ENCODE data around the gene PSMC3.

Gene PSMC3

DNA sequence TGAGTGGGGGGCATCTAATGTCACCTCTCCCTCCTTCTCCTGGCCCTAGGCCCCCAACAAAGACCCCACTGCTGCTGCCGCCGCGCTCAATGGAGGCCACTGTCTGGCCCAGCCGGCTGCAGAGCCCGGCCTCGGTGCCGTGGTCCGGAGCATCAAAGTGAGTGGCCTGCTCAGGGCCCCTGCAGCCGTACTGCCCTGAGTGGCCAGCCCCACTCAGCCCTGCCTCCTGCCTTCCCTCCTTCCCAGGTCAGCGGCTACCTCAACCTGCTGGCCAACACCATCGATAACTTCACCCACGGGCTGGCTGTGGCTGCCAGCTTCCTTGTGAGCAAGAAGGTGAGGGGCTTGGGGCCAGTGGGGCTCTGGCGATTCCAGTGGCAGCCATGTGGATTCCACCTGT, 12.9 kb downstream of the PSMC3 start:
- Histone ChIP-seq H3K4me1 (ENCODE audit: control insufficient read depth, low read length) (peaks cover 10% of the 10 kb centered on the region), H3K9me3 (ENCODE audit: control insufficient read depth, insufficient read depth, low read length) (no peaks in the 10 kb centered on the region), H3F3A (ENCODE audit: control insufficient read depth, insufficient read depth) (0 out of 2 replicates have a peak, but pooled peaks cover 2% of the 10 kb centered on the region), H3K9me2 (replicated peaks; ENCODE audit: control insufficient read depth, low read length) (no peaks in the 10 kb centered on the region), H3K4me2 (ENCODE audit: low read length) (no peak overlapping the region), H3K27me3 (ENCODE audit: control insufficient read depth, low read length) (no peaks in the 10 kb centered on the region), H3K36me3 (ENCODE audit: control insufficient read depth, low read length) (peaks cover 17% of the 10 kb centered on the region), H4K20me1 (ENCODE audit: control insufficient read depth, insufficient read depth, low read depth, low read length) (no peaks in the 10 kb centered on the region), H3K4me3 (ENCODE audit: low read length) (no peak overlapping the region), H3K27ac (ENCODE audit: low read depth, low read length) (no peak overlapping the region), H3K79me2 (ENCODE audit: control insufficient read depth, low read length) (no peaks in the 10 kb centered on the region)
- TF ChIP-seq, protein P1, sequence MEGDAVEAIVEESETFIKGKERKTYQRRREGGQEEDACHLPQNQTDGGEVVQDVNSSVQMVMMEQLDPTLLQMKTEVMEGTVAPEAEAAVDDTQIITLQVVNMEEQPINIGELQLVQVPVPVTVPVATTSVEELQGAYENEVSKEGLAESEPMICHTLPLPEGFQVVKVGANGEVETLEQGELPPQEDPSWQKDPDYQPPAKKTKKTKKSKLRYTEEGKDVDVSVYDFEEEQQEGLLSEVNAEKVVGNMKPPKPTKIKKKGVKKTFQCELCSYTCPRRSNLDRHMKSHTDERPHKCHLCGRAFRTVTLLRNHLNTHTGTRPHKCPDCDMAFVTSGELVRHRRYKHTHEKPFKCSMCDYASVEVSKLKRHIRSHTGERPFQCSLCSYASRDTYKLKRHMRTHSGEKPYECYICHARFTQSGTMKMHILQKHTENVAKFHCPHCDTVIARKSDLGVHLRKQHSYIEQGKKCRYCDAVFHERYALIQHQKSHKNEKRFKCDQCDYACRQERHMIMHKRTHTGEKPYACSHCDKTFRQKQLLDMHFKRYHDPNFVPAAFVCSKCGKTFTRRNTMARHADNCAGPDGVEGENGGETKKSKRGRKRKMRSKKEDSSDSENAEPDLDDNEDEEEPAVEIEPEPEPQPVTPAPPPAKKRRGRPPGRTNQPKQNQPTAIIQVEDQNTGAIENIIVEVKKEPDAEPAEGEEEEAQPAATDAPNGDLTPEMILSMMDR (IDR thresholded peaks at IDR 0.05; ENCODE audit: low read depth, low read length, poor library complexity, severe bottlenecking) = no peak
- no peak for TF ChIP-seq EZH2phosphoT487 (IDR thresholded peaks at IDR 0.05; ENCODE audit: borderline replicate concordance, low read length)

DNA sequence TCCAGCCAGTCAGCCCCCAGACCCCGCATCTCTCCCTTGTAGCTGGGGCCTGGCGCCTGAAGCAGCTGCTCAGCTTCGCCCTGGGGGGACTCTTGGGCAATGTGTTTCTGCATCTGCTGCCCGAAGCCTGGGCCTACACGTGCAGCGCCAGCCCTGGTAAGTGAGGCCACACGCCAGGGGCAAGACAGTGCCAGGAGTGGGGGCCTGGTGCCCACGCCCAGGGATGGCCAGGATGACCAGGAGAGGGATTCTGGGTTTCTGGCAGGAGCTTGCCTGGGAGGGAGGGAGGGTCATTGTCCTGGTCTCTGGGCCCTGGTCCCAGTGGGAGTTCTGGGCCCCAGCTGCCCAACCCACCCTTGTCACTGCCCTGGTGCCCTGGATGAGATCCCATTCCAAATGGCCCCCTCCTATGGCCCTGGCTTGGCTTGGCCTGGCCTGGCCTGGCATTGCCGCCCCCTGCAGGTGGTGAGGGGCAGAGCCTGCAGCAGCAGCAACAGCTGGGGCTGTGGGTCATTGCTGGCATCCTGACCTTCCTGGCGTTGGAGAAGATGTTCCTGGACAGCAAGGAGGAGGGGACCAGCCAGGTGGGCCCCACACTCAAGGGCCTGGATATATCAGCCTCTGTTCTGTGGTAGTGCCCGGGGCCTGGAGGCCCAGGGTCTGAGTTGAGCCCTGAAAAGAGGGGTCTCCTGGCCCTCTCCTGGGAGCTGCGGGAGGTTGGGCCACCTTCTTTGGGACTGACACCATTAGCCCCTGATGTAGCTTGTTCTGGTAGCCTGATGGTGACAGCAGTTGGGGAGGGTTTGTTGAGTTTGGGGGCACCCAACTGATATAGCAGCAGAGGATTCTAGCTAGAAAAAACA, 14.1 kb downstream of the PSMC3 start:
- no peak overlapping the region for H3K4me2 ChIP-seq (ENCODE audit: low read length)
- H3F3A ChIP-seq (ENCODE audit: control insufficient read depth, insufficient read depth) = peaks cover 5% of the 10 kb centered on the region
- H3K27ac ChIP-seq (ENCODE audit: low read depth, low read length) = no peak overlapping the region
- H3K9me2 ChIP-seq (replicated peaks; ENCODE audit: control insufficient read depth, low read length) = no peaks in the 10 kb centered on the region
- no peaks in the 10 kb centered on the region for H3K79me2 ChIP-seq (ENCODE audit: control insufficient read depth, low read length)
- no peaks in the 10 kb centered on the region for H4K20me1 ChIP-seq (ENCODE audit: control insufficient read depth, insufficient read depth, low read depth, low read length)
- no peaks in the 10 kb centered on the region for H3K27me3 ChIP-seq (ENCODE audit: control insufficient read depth, low read length)
- H3K36me3 ChIP-seq (ENCODE audit: control insufficient read depth, low read length) = peaks cover 7% of the 10 kb centered on the region; the same call in 1 of the 2 replicates
- no peak for TF ChIP-seq EZH2phosphoT487 (IDR thresholded peaks at IDR 0.05; ENCODE audit: borderline replicate concordance, low read length)
- TF ChIP-seq, protein P1 (IDR thresholded peaks at IDR 0.05; ENCODE audit: low read depth, low read length, poor library complexity, severe bottlenecking) = peak; percentile 97
- no peaks in the 10 kb centered on the region for H3K9me3 ChIP-seq (ENCODE audit: control insufficient read depth, insufficient read depth, low read length)
- no peak overlapping the region for H3K4me3 ChIP-seq (ENCODE audit: low read length)
- peaks cover 18% of the 10 kb centered on the region for H3K4me1 ChIP-seq (ENCODE audit: control insufficient read depth, low read length)

DNA sequence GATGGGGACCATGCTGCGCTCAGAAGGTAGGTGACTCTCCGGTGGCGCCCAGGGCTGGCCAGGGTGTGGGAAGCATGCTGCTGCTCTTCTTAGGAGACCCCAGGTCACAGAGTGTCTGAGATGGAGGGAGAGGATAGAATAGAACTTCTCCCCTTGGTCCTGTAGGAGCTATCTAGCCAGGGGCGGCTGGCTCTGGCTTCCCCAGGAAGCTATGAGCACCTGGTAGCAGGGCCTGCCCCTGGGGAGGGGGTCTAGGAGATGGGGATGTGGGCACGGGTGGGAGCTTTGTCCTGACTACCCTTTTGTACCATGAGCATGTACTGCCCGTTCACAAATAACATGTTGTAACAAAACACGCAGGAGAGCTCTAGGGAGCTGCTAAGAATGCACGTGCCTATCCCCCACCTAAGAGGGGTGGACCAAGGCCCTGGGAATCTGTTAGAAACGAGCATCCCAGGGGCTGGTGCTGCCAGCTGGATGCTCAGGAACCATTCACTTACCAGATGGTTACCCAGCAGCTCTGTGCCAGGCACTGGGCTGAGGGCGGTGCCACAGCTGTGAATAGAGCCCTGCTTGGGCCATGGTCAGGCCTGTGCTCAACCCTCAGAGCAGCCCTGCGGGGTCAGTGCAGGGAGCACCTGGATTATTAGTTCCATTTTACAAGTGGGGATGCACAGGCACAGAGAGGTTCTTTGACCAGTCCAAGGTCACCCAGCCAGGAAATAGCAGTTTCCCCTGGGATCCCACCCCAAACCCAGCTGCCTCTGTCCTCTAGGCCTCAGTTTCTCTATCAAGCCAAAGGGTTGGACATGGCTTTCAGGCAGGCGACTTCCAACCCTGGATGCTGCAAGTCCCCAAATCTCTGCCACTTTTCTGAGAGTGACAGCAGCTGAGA, 15.6 kb downstream of the PSMC3 start:
- H3K4me1 ChIP-seq (ENCODE audit: control insufficient read depth, low read length) = peaks cover 29% of the 10 kb centered on the region
- no peak overlapping the region for H3K4me2 ChIP-seq (ENCODE audit: low read length)
- H3K4me3 ChIP-seq (ENCODE audit: low read length) = no peak overlapping the region
- no peaks in the 10 kb centered on the region for H4K20me1 ChIP-seq (ENCODE audit: control insufficient read depth, insufficient read depth, low read depth, low read length)
- no peaks in the 10 kb centered on the region for H3K9me2 ChIP-seq (replicated peaks; ENCODE audit: control insufficient read depth, low read length)
- no peaks in the 10 kb centered on the region for H3K79me2 ChIP-seq (ENCODE audit: control insufficient read depth, low read length)
- H3K9me3 ChIP-seq (ENCODE audit: control insufficient read depth, insufficient read depth, low read length) = no peaks in the 10 kb centered on the region
- peaks cover 11% of the 10 kb centered on the region for H3F3A ChIP-seq (ENCODE audit: control insufficient read depth, insufficient read depth)
- no peak for TF ChIP-seq EZH2phosphoT487 (IDR thresholded peaks at IDR 0.05; ENCODE audit: borderline replicate concordance, low read length)
- TF ChIP-seq, protein P1 (IDR thresholded peaks at IDR 0.05; ENCODE audit: low read depth, low read length, poor library complexity, severe bottlenecking) = no peak
- peaks cover 3% of the 10 kb centered on the region; the same call in 1 of the 2 replicates for H3K36me3 ChIP-seq (ENCODE audit: control insufficient read depth, low read length)
- H3K27me3 ChIP-seq (ENCODE audit: control insufficient read depth, low read length) = no peaks in the 10 kb centered on the region
- no peak overlapping the region for H3K27ac ChIP-seq (ENCODE audit: low read depth, low read length)
